ENCODE measurements around the gene PON1.

The PON1 gene

GRCh38 chr7:95263785-95264362 lies 60.5 kb downstream of the PON1 start:
- no peak for DNase-seq (ENCODE audit: low read depth)
- TF ChIP-seq CTCF (IDR thresholded peaks at IDR 0.05; ENCODE audit: low read depth, low read length, missing control alignments) = no peak
- in situ Hi-C loops (cut with HindIII; ENCODE audit: low sequenced_read_pairs) = no loop called here
- no peak overlapping the region for H3K4me3 ChIP-seq (ENCODE audit: low read depth, low read length)

- no peak overlapping the region for H3K4me3 ChIP-seq (ENCODE audit: low read depth, low read length)
- TF ChIP-seq CTCF (IDR thresholded peaks at IDR 0.05; ENCODE audit: low read depth, low read length, missing control alignments) = no peak
- no peak for DNase-seq (ENCODE audit: low read depth)
- in situ Hi-C loops (cut with HindIII; ENCODE audit: low sequenced_read_pairs) = no loop called here
These were observed 61.5 kb downstream of the PON1 start for GRCh38 chr7:95262875-95263274.

DNA sequence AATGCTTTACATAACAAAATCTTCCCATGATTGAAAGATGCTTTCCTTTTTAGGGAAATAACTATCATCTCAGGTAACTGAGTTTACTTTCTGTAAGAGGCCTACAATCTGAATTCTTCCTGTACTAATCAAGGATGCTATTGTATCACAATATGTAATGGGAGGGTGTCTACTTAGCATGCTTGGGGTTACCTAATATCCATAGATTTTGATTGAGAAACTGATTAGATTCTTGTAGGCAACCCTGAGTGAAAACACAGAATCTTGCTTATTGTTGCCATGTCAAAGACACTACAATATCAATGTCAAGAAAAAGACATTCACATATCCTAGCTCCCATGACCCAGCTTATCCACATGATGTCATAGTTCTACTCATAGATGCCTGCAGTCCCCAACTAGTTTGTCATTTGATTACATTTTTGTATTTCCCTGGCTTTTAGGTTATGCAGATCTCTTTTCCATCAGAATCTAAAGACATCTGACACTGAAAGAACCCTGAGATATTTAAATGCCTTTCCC lies 62.4 kb downstream of the PON1 start:
- in situ Hi-C loops (cut with HindIII; ENCODE audit: low sequenced_read_pairs) = no loop called here
- no peak overlapping the region for H3K4me3 ChIP-seq (ENCODE audit: low read depth, low read length)
- TF ChIP-seq CTCF (IDR thresholded peaks at IDR 0.05; ENCODE audit: low read depth, low read length, missing control alignments) = no peak
- no peak for DNase-seq (ENCODE audit: low read depth)

DNA sequence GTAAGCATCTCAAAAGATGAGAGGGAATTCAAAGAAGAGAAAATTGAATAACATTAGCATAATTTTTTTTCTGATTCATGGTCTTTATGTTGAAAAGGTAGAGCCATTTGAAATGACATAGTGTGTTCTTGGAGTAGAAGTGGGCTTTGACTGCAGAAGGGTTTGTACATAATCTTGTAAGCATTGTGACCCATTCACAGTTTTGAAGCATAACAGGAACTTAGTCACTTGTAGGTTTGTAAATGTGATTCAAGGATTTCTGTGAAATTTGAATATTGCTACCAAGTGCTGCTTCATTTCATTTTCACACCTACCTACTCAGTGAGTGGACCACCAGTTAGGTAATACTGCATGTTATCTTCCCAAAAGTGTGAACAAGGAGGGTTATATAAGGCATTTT lies 68.6 kb downstream of the PON1 start:
- no peak overlapping the region for H3K4me3 ChIP-seq (ENCODE audit: low read depth, low read length)
- in situ Hi-C loops (cut with HindIII; ENCODE audit: low sequenced_read_pairs) = no loop called here
- DNase-seq (ENCODE audit: low read depth) = no peak
- TF ChIP-seq CTCF (IDR thresholded peaks at IDR 0.05; ENCODE audit: low read depth, low read length, missing control alignments) = no peak

- no peak overlapping the region for H3K4me3 ChIP-seq (ENCODE audit: low read depth, low read length)
- TF ChIP-seq CTCF (IDR thresholded peaks at IDR 0.05; ENCODE audit: low read depth, low read length, missing control alignments) = no peak
- DNase-seq (ENCODE audit: low read depth) = no peak
- in situ Hi-C loops (cut with HindIII; ENCODE audit: low sequenced_read_pairs) = no loop called here
These were observed 70.3 kb downstream of the PON1 start for GRCh38 chr7:95253986-95254385.

- in situ Hi-C loops (cut with HindIII; ENCODE audit: low sequenced_read_pairs) = no loop called here
- H3K4me3 ChIP-seq (ENCODE audit: low read depth, low read length) = no peak overlapping the region
- TF ChIP-seq CTCF (IDR thresholded peaks at IDR 0.05; ENCODE audit: low read depth, low read length, missing control alignments) = no peak
- no peak for DNase-seq (ENCODE audit: low read depth)
These were observed 72.4 kb downstream of the PON1 start for GRCh38 chr7:95251966-95252365.

Measured in astrocyte of the cerebellum (primary cell).